HG03442 (cell line): ENCODE data around the gene HOXD10.

Experiments used
- ATAC-seq: cut with Tn5 transposase; IDR thresholded peaks from one replicate; pipeline ENCODE4 v1.9.1; 2021; ENCODE audit warnings: mild to moderate bottlenecking, moderate library complexity; ENCODE audit not compliant: unreplicated experiment

The HOXD10 gene

DNA sequence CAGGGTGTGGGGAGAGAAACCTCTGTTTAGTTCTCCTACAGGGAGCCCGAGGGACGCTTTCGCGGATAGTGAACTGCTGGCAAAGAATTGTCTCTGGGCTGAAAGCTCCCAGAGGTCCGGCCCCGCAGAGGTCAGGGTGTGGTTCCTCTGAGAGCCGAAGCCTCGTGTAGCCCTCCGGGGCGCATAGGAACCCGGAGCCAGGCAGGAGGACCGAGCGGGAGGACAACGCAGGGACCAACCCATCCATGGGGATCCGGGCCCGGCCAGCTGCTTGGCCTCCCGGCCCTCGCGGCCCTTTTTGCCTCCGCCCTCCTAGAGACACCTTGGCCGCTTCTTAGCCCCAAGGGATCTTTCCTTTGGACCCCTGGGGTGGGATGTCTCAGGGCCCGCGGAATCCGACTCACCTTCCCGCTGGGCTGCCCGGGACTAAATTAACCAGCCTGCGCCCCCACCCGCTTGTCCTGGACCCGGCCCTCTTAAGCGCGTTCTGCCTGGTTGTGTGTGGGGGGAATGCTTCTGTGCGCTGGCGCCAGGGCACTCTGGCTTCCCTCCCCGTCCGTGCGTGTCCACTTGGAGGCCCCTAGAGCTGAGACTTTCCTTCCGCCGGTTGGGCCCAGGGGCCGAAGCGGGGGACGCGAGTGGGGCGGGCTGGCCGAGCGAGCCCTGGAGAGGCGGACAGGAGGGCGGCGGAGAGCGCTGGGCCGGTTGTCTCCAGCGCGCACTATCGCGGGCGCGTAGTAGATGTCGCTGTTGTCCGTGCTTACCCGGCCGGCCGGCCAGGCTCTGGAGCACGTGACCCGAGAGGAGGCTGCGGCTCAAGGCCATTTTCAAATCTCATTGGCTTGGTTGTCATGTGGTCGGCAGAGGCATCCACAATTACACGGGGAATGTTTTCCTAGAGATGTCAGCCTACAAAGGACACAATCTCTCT lies at the start of gene HOXD10:
HOXD10 (plus strand) TSS at position 896 of the 931 bp plus-strand sequence. CDS start 56 bp downstream, outside the sequence.
- ATAC-seq: no peak

- ATAC-seq: no peak
These were observed 48.8 kb upstream of the HOXD10 start for GRCh38 chr2:176067589-176068418.

GRCh38 chr2:176068419-176068832 lies 48.2 kb upstream of the HOXD10 start:
- no peak for ATAC-seq

GRCh38 chr2:176071330-176072291 lies 45.0 kb upstream of the HOXD10 start:
- no peak for ATAC-seq

GRCh38 chr2:176072292-176072669 lies 44.3 kb upstream of the HOXD10 start:
- no peak for ATAC-seq

DNA sequence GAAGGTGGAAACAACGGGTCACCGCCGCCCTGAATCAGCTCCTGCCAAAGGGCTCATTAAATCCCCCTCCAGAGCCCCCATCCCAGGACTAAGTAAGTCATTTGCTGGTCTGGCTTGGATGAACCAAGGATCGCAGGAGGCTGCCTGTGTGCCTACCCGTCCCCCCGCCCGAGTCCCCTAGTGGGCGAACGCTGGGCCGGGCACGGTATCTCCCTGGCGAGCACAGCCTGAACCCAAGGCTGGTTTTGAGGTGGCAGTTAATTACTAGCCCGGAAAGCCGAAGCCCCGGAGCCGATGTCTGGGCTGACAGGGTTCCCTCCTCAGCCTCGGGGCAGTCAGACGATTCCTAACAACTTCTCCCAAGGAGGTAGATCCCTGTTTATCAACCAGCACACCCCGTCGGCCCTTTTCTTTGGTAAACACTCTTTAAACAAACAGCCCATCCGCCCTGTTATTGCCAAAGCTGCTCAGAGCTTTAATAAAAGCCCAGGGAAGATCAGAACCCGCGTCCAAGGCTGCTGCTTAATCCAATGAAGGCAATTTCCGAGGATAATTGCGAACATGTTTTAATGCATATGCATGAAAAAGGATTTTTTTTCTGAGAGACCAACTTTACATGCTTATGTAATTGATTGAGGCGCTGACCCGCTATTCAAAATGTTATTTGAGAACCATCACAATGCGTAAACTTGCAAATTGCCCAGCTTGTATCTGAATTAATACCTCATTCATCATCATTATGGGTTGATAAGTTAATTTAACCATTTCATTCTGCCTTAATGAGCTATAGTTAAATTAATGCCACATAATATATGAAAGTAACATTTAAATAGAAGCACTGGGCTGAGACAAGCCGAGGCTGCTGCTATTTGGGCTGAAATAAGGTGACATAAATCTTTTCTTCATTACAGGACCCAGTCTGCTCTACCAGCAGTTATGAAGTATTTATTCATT lies 43.4 kb upstream of the HOXD10 start:
- ATAC-seq: no peak

DNA sequence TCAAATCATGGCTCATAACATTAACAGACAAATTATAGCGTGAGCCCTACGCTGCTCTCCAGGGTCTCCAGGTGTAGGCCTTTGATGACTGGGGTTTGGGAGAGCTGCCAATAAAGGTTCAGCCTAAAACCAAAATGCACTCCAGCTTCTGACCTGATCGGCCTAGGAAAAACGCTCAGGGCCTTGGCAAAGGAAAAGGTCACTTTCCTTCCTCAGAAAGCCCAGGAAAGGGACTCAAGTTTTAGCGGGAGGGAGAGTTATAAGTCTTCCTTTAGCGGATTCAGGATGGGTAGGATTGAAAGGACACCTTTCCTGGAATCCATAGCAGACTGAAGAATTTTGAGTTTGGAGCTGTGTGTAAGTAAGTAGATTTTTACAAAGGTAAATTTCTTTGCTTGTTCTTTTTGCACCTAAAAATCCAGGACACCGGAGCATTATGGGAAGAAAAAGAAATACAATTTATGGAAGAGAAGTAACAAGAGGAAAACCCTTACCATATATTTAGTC lies 41.6 kb upstream of the HOXD10 start:
- no peak for ATAC-seq

- ATAC-seq: no peak
These were observed 41.1 kb upstream of the HOXD10 start for GRCh38 chr2:176075481-176075880.

- ATAC-seq: no peak
These were observed 40.5 kb upstream of the HOXD10 start for GRCh38 chr2:176076063-176076462.

DNA sequence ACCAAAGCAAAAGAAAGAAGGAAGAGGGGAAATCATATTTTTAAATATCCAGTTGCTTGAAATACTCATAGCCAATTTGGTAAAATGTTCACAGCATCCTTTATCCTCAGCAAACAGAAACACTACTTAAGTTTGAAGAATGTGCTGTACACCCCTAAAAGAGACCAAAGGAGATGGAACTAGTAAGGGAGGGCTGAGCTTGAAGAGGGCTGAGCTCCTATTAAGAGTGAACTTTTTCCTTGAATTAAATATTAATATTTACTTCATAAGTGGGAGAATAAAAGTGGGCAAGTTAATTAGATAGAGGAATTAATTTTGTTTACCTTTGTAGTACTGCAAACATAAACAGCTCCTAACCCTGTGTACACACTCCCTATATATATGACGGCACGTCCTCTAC lies 39.8 kb upstream of the HOXD10 start:
- no peak for ATAC-seq

DNA sequence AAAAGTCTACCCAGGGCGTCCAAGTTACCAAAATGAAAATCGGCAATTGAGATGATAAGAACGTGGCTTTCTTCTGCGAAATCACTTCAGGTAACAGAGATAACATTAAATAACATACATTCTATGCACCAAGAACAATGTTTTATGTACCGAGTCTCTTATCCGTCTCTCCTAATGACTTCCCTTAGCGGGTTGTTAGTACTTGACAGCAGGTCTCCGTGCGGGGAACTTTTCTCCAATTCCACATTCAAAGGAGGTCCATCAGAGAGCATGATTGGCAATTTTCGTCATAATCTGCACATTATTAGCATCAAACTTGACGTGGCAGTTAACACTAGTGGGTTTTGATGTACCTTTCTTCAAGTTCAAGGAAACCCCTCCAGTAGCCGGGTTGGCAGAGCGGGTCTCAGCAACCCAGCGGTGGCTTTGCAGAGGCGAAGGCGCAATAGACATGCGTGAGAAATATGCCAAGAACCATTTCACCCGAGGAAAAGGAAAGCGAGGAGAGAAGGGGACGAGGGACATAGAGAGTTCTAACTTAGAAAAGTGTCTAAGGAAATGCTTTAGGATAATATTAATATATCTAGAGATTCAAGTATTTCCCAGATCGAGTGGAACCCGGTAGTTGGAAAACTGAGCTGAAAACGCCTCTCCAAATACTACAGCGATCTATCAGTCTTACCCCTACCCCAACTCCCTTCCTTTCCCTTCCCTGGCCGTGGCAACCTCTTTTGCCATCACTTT lies 37.9 kb upstream of the HOXD10 start:
- no peak for ATAC-seq

DNA sequence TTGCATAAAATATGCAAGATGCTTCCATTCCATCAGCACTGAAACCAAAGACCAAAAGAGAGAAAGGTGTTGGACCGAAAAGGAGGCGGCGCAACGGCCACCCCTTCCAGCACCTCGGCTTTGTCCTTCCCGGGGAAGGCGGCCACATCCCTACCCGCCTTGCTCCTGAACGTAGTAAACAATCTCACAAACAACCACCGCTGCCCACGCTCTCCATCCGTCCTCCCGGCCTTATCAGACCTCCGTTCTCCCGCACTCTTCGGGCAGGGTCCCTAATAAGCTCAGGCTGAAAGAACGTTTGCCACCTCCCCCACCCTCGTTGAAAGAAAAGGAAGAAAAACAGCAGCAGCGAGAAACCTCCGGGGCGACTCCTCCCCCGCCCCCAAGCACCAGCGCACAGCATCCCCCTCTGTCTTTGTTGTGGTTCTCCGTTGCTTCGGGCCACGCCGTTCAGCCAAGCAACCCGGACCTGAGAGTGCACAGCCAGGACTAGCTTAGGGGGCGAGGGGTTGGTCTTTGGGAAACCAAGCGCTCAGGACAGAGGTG lies 37.2 kb upstream of the HOXD10 start:
- no peak for ATAC-seq

DNA sequence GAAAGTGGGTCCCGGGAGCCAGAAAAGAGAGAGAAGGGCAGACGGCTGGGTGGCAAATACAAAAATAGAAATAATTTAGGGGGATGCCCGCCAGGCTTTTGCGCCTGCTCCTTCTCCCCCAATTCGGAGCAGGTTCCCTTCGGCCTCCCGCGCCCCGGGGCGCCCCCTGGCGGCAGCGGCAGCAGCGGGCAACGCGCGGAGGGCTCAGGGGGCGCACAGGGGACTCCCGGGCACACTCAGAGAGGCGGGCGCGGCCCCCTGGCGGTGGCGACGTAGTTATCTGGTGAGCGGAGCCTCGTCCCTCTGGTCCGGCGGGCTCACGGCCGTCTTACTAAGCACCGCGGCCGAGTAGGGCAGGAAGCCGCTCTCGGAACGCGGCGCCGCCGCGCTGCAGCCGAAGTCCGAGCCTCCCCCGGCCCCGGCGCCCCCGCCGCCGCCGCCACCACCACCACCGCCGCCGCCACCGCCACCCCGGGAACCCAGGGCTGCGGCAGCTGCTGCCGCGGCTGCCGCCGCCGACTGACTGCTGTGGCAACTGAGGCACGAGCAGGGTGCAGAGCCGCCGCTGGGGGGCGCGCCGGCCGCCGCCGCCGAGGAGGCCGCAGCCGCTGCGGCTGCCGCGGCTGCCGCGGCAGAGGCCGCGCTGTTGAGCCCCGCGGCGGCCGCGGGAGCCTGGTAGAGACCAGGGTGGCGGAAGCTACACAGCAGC lies 36.6 kb upstream of the HOXD10 start:
- no peak for ATAC-seq

GRCh38 chr2:176080540-176081375 lies 35.8 kb upstream of the HOXD10 start:
- no peak for ATAC-seq

- no peak for ATAC-seq
These were observed 35.2 kb upstream of the HOXD10 start for GRCh38 chr2:176081376-176081836.

DNA sequence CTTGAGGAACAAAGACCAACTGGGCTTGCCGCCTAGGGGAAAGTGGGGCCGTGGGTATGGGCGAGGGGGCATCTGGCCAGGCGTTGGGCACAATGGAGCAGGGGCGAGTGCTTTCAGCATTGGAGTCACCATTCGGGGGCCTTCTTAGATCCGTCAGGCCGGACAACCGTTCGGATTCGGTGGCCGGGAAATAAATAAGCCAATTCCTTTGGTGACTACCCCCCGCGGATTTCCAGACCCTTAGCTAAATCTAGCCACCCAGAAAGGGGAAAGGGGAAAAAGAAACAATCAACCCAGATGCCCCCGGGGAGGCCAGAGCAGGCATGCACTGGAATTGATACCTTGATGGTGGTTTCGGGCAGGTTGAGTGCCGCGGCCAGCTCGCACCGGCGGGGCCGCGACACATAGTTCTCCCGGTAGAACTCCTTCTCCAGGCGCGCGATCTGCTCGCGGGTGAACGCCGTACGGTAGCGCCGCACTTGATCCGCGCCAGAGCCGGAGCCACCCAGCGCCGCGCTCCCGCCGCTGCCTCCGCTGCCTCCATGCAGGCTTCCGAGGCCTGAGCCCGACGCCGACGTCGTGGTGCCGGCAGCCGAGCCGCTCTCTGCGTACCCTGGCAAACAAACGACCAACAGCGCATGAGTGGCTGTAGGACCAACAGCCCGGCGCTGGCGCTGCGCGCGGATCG lies 34.6 kb upstream of the HOXD10 start:
- no peak for ATAC-seq
